Inferior parietal cortex (tissue), 1 donor: ENCODE measurements around the gene HTR1D.

Experiments used
- DNase-seq: peaks from one replicate; pipeline ENCODE4 v3.0.0-alpha.2; 2016; ENCODE audit errors: extremely low spot score

HTR1D gene

DNA sequence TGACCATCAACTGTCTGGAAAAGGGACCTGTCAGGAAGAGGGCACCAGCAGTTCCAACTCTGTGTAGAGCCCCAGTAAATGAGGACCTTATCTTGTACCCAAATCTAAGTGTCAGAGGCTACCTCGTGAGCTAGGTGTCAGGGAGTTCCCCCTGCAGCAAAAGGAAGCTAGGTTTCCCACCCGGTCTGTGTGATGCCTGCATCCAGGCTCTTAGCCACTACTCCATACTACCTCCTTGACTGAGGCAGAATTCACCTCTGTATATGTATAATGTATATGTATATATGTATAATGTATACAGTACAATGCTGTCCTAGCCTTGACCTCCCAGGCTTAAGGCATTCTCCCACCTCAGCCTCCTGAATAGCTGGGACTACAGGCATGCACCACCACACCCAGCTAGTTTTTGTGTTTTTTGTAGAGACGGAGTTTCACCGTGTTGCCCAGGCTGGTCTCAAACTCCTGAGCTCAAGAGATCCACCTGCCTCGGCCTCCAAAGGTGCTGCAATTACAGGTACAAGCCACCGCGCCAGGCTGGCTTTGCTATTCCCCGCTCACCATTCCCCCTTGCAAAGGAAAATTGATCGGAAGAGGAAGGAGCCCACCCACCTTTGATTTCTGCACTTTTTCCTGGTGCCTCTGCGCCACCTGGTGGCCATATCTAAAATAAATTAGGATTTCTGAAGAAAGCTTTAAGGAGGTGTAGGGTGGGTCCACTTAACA lies 32.9 kb downstream of the HTR1D start:
- peak; percentile 79 for DNase-seq

- DNase-seq: no peak
Observed at GRCh38 chr1:23179862-23180261, 37.4 kb downstream of the HTR1D start.

DNA sequence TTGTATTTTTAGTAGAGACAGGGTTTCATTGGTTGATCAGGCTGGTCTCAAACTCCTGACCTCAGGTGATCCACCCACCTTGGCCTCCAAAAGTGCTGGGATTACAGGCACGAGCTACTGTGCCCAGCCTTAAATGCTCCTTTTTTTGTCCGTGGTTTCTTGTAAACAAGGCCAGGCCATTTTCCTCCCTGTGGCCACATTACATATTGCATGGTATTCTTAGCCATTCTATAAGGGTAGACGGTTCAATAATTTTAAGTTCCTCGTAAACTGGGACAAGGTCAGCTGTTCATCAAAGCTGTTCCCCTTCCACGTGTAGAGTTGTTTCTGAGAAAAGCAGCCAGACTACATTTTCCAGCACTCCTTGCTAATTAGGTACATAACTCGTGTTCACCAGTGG lies 38.4 kb downstream of the HTR1D start:
- no peak for DNase-seq

DNA sequence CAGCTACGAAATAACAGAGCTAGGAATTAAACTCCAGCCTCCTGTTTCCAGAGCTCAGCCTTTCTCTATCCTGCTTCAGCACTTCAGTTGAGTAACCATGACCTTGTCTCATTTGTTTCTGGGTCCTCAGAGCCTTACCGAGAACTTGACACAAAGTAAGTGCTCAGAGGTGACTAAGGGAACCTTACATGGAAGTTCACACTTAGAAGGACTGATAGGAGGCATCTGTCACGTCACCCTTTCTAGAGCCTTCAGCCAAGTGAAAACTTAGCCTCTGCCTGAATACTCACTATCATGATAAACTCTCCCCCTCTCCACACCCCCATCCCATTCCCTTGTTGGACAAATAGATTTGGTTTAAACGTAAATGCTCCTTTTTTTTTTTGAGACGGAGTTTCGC lies 38.9 kb downstream of the HTR1D start:
- DNase-seq: no peak

- no peak for DNase-seq
Observed at GRCh38 chr1:23177438-23178380, 39.6 kb downstream of the HTR1D start.

- no peak for DNase-seq
Observed at GRCh38 chr1:23177031-23177430, 40.3 kb downstream of the HTR1D start.

DNA sequence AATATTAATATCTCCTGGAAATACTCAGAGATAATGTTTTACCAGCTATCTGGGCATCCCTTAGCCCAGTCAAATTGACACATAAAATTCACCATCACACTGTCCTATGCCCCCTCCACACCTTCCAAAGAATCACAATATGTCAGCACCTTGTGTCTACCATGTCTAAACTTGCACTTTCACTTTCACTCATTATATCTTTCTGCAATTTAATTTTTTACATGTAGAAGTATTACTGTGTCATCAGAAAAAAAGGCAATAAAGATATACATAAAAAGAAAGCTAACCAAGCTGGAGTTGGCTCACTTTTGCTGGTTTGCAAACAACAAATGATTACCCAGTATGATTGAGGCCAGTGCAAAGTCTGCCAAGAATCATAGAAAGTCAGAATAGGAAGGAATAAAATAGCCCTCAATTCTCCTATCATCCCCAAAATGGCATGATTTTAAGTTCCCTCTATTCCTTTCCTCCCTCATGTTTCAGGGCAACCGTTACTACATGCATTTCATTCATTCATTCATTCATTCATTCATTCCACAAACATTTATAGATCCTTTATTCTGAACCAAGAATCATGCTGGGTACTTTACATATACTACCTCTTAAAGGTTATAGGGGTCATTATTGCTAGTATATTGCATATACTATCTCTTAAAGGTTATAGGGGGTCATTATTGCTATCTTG lies 42.7 kb downstream of the HTR1D start:
- DNase-seq: no peak

GRCh38 chr1:23171181-23171755 lies 46.0 kb downstream of the HTR1D start:
- DNase-seq: no peak

DNA sequence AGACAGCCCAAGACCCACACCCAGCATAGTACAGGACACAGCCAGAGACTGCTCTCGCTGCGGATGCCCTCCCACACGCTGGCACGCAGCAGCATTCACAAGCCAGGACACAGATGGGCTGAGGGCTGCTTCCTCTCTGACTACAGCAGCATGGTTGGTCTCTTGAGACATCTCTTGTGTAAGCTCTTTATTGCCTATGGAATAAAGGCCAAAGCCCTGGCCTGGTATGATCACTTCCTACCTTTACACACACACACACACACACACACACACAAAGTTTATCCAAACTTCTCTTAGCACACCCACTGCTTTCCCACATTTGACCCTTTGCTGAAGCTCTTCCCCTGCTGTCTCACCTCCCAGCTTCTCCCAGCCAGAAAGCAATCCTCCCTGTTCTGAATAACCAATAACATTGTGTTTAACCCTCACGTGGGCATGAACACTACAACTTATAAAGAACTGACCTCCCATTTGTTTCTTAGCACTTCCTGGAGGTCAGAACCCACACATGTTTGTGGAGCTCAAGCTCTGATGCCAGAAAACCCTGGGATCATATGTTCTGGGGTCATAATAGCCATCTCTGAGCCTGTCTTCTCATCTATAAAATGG lies 47.5 kb downstream of the HTR1D start:
- DNase-seq: peak; percentile 39

- DNase-seq: no peak
Observed at GRCh38 chr1:23169195-23169575, 48.1 kb downstream of the HTR1D start.

- peak; percentile 88 for DNase-seq
Observed at GRCh38 chr1:23168445-23169194, 48.7 kb downstream of the HTR1D start, which contains the start of gene LUZP1. Gene LUZP1, minus strand, starts transcription at chr1:23168856.

GRCh38 chr1:23168079-23168444 lies 49.2 kb downstream of the HTR1D start:
- no peak for DNase-seq

GRCh38 chr1:23167353-23168078 lies 49.8 kb downstream of the HTR1D start:
- DNase-seq: no peak

DNA sequence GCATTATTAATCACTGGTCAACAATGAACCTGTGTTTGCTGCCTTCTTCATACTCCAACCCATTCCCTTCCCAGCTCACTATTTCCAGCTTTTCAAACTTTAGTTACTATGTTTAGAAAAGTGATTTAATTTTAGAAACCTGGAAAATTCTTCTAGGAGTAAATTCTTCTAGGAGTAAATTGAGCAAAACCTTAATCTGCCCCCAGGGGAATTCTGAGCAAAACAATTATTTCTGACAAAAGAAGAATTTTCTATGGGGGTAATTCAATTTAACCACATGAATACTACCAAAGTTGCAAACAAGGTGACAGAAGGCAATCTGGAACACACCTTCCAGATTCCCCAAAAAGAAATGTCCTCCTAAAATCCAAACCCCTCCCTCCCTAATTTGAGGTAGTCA lies 50.4 kb downstream of the HTR1D start:
- DNase-seq: no peak

GRCh38 chr1:23163395-23163794 lies 53.9 kb downstream of the HTR1D start:
- no peak for DNase-seq

DNA sequence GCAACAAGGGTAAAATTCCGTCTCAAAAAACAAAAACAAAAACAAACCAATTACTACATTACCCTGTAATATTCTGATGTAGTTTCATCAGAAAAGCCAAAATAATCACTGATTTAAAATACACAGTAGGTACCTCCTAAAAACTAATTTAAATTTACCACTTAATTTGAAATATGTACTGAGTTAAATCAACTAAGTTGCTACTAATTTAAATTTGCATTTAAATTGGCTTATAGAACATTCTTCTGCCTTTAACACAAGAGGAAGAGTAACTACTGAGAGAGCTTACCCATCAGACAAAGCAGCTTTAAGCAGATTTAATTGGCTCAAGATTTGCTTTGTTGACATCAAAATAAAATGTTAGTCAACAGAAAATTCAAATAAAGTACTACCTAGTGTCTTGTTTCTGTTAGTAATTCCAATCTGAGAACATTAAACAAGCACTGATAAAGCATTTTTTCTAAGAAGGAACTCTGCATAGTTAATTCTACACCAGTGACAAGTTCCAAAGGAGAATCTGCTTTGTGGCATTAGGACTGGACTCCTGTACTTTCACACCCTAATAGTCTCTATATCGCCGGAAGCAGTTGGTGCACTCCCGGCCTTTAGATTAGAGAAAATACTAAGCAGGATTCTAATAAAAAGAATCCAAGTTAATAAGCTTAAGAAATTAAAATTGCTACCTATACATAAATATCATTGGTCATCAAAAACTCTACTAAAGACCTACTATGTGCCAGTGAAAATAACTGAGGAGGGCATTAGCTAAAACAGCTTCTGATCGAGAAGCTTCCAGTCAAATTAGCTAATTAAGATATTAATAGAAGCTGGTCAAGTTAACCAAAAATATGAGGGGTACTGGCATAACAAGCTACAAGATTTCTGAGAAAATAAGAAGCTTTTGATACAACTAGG lies 57.1 kb downstream of the HTR1D start:
- DNase-seq: no peak

DNA sequence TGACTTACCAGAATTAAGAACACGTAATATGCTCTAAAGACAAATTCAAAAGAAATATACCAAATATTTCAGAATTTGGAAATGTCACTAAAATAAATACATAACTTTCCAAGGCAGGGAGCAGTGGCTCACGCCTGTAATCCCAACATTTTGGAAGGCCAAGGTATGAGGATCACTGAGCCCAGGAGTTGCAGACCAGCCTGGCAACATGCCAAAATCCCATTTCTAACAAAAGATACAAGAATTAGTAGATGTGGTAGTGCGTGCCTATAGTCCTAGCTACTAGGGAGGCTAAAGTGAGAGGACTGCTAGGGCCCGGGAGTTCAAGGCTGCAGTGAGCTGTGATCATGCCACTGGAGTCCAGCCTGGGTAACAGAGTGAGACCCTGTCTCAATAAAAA lies 60.4 kb downstream of the HTR1D start:
- no peak for DNase-seq

DNA sequence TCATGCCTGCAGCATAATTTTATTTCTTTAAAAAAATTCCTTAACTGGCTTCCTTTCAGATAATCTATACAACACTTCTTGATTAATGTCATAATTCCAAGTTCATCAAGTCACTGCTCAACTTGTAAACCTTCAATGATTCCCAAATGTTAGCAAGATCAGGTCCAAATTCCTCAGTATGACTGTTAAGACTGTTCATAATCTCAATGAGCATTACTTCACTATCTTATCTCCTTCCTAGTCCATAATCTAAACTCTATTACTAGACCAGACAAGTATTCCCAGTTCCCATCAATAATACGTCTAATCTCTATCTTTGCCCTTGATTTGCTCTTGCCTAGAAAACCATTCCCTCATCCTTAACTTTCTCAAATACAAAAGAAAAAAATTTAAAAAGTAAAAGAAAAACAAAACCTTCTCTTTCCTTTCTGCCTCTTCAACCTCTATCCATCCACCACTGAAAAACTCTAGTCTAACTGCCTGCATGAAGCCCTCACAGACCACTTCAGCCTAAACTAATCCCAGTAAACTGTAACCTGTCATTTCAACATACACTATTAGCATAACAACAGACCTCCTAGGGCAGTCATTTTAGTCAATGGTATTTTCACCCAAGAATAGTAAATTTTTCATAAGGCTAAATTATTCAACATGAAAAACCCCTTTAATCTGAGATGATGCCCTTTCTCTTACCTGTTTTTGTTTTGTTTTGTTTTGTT lies 64.2 kb downstream of the HTR1D start:
- DNase-seq: no peak
